ENCODE measurements around the gene ROBO3.

ROBO3 gene

GRCh38 chr11:124843616-124843910 lies 21.7 kb upstream of the ROBO3 start:
- FAIRE-seq = no peak

GRCh38 chr11:124844664-124845079 lies 20.6 kb upstream of the ROBO3 start:
- no peak for FAIRE-seq

- no peak for FAIRE-seq
Measured at GRCh38 chr11:124846070-124846673, 19.1 kb upstream of the ROBO3 start.

- FAIRE-seq = no peak
Measured at GRCh38 chr11:124859171-124859570, 6.1 kb upstream of the ROBO3 start.

GRCh38 chr11:124861670-124862069 lies 3.6 kb upstream of the ROBO3 start:
- no peak for FAIRE-seq

GRCh38 chr11:124863137-124863825 lies 2.0 kb upstream of the ROBO3 start:
- no peak for FAIRE-seq

- no peak for FAIRE-seq
Measured at GRCh38 chr11:124863826-124864165, 1.4 kb upstream of the ROBO3 start.

- FAIRE-seq = no peak
Measured at GRCh38 chr11:124864176-124864891, 898 bp upstream of the ROBO3 start.

GRCh38 chr11:124864892-124865180 lies 396 bp upstream of the ROBO3 start:
- no peak for FAIRE-seq

GRCh38 chr11:124865902-124866851 lies 945 bp downstream of the ROBO3 start:
- FAIRE-seq = no peak

- no peak for FAIRE-seq
Measured at GRCh38 chr11:124867700-124868099, 2.5 kb downstream of the ROBO3 start.

GRCh38 chr11:124868331-124869274 lies 3.4 kb downstream of the ROBO3 start:
- no peak for FAIRE-seq

GRCh38 chr11:124869331-124869730 lies 4.1 kb downstream of the ROBO3 start:
- FAIRE-seq = no peak

- FAIRE-seq = no peak
Measured at GRCh38 chr11:124869856-124870387, 4.7 kb downstream of the ROBO3 start.

GRCh38 chr11:124870430-124870829 lies 5.2 kb downstream of the ROBO3 start:
- no peak for FAIRE-seq

GRCh38 chr11:124872280-124872679 lies 7.0 kb downstream of the ROBO3 start:
- FAIRE-seq = no peak

- FAIRE-seq = no peak
Measured at GRCh38 chr11:124872741-124873140, 7.5 kb downstream of the ROBO3 start.

GRCh38 chr11:124873951-124874350 lies 8.7 kb downstream of the ROBO3 start:
- FAIRE-seq = no peak

- no peak for FAIRE-seq
Measured at GRCh38 chr11:124874571-124875255, 9.5 kb downstream of the ROBO3 start.

- FAIRE-seq = no peak
Measured at GRCh38 chr11:124875401-124875800, 10.2 kb downstream of the ROBO3 start.

Measured in colon (tissue), 2 donors.